IMR-90 (cell line): ENCODE measurements around the gene PIAS4. TPM values are rescaled to one million over a fixed set of nuclear protein-coding genes. Genes with fewer than 3 reads are reported as not detected.

Experiments
- ATAC-seq: fragments of 200-7000 bp; cut with Tn5 transposase; 2 replicates; pipeline ENCODE4 v1.9.1; 2020; ENCODE audit warnings: low read depth, mild to moderate bottlenecking, moderate library complexity
- BruUV-seq: library from RNA; stranded (reverse); fragments of 400-500 nt; replicated peaks from 2 replicates; lab custom pipeline; 2021; lab: Mats Ljungman, UMichigan
- CTCF ChIA-PET: fragments of 300-600 bp; formaldehyde crosslinking; extraction: SDS; loops from one replicate; lab custom pipeline; 2021; ENCODE audit warnings: antibody characterized with exemption; lab: Yijun Ruan, JAX
- POLR2A ChIA-PET: fragments of 300-600 bp; sonication (Branson Sonifier 250); formaldehyde crosslinking; loops from one replicate; lab custom pipeline; 2022; ENCODE audit warnings: antibody characterized with exemption; ENCODE audit not compliant: unreplicated experiment; lab: Charles Lee
- DNase-seq: peaks from one replicate; pipeline ENCODE4 v3.0.0; 2013
- H2AFZ ChIP-seq: replicated peaks from 2 replicates; pipeline ENCODE3; 2013; ENCODE audit warnings: low read length, mild to moderate bottlenecking; ENCODE audit not compliant: poor library complexity
- H2AK5ac ChIP-seq: 2 replicates; pipeline ENCODE4 v1.6.1; 2013; ENCODE audit warnings: low read depth, low read length, inconsistent platforms
- H2AK9ac ChIP-seq: replicated peaks from 2 replicates; pipeline ENCODE3; 2013; ENCODE audit warnings: mild to moderate bottlenecking, low read depth, low read length, moderate library complexity; ENCODE audit not compliant: poor library complexity
- H2BK120ac ChIP-seq: 2 replicates; pipeline ENCODE4 v1.6.1; 2013; ENCODE audit warnings: low read depth, low read length, inconsistent platforms
- H2BK15ac ChIP-seq: 3 replicates; pipeline ENCODE4 v1.6.1; 2013; ENCODE audit warnings: low read depth, low read length, inconsistent platforms
- H2BK20ac ChIP-seq: 2 replicates; pipeline ENCODE4 v1.6.1; 2013; ENCODE audit warnings: low read depth, mild to moderate bottlenecking, inconsistent platforms, low read length, moderate library complexity
- H2BK5ac ChIP-seq: 2 replicates; pipeline ENCODE4 v1.6.1; 2013; ENCODE audit warnings: mild to moderate bottlenecking, low read depth, low read length, inconsistent platforms; ENCODE audit not compliant: poor library complexity, severe bottlenecking
- H3K14ac ChIP-seq: replicated peaks from 2 replicates; pipeline ENCODE4 v1.6.1; 2013; ENCODE audit warnings: low read depth, low read length, inconsistent platforms
- H3K18ac ChIP-seq: 2 replicates; pipeline ENCODE4 v1.6.1; 2013; ENCODE audit warnings: low read depth, low read length, control low read depth
- H3K23ac ChIP-seq: 2 replicates; pipeline ENCODE4 v1.6.1; 2013; ENCODE audit warnings: low read depth, low read length, inconsistent platforms
- H3K27ac ChIP-seq: 2 replicates; pipeline ENCODE4 v1.5.1; 2013; ENCODE audit warnings: mild to moderate bottlenecking, control low read depth, low read length; ENCODE audit not compliant: insufficient read depth
- H3K27me3 ChIP-seq: 2 replicates; pipeline ENCODE4 v1.6.1; 2013; ENCODE audit warnings: low read length; ENCODE audit not compliant: control insufficient read depth, insufficient read depth
- H3K36me3 ChIP-seq: 2 replicates; pipeline ENCODE4 v1.6.1; 2013; ENCODE audit warnings: low read length, mixed read lengths; ENCODE audit not compliant: control insufficient read depth, insufficient read depth
- H3K4ac ChIP-seq: 2 replicates; pipeline ENCODE4 v1.6.1; 2013; ENCODE audit warnings: low read depth, low read length, inconsistent platforms
- H3K4me1 ChIP-seq: 2 replicates; pipeline ENCODE4 v1.6.1; 2013; ENCODE audit warnings: low read length, mixed read lengths; ENCODE audit not compliant: control insufficient read depth, insufficient read depth
- H3K4me2 ChIP-seq: 2 replicates; pipeline ENCODE4 v1.6.1; 2013; ENCODE audit warnings: low read depth, mild to moderate bottlenecking, control low read depth, low read length, moderate library complexity
- H3K4me3 ChIP-seq: 2 replicates; pipeline ENCODE4 v1.5.1; 2013; ENCODE audit warnings: low read depth, mild to moderate bottlenecking, control low read depth, low read length, moderate library complexity; ENCODE audit not compliant: insufficient read depth
- H3K56ac ChIP-seq: 2 replicates; pipeline ENCODE4 v1.6.1; 2013; ENCODE audit warnings: low read length, inconsistent platforms; ENCODE audit not compliant: insufficient read depth; ENCODE audit errors: extremely low read depth
- H3K79me1 ChIP-seq, 2 experiments: 2 replicates each; pipeline ENCODE4 v1.6.1; 2013; ENCODE audit warnings: low read length in 2 of 2, inconsistent platforms in 1 of 2, low read depth in 1 of 2
- H3K9ac ChIP-seq: 2 replicates; pipeline ENCODE4 v1.6.1; 2013; ENCODE audit warnings: low read depth, low read length, control low read depth
- H3K9me1 ChIP-seq: 2 replicates; pipeline ENCODE4 v1.6.1; 2013; ENCODE audit warnings: low read length, inconsistent platforms; ENCODE audit not compliant: insufficient read depth
- H3K9me3 ChIP-seq: 2 replicates; pipeline ENCODE4 v1.6.1; 2013; ENCODE audit warnings: low read length; ENCODE audit not compliant: control insufficient read depth, insufficient read depth
- H4K20me1 ChIP-seq: 2 replicates; pipeline ENCODE4 v1.6.1; 2013; ENCODE audit warnings: low read length, inconsistent platforms; ENCODE audit not compliant: insufficient read depth
- H4K5ac ChIP-seq: 2 replicates; pipeline ENCODE4 v1.6.1; 2013; ENCODE audit warnings: mild to moderate bottlenecking, low read depth, low read length, control low read depth
- H4K8ac ChIP-seq, 2 experiments: 2 replicates each; pipeline ENCODE4 v1.6.1; 2013; ENCODE audit warnings: low read depth in 2 of 2, low read length in 2 of 2, control low read depth in 1 of 2, inconsistent platforms in 1 of 2
- H4K91ac ChIP-seq: 2 replicates; pipeline ENCODE4 v1.6.1; 2013; ENCODE audit warnings: low read depth, low read length, inconsistent platforms; ENCODE audit not compliant: insufficient read depth
- BHLHE40 ChIP-seq: fragments of 150-350 bp; IDR thresholded peaks from 2 replicates; pipeline ENCODE4 v1.6.1; 2016; ENCODE audit warnings: mild to moderate bottlenecking, low read depth, low read length
- CEBPB ChIP-seq: IDR thresholded peaks from 2 replicates; pipeline ENCODE4 v1.6.1; 2012; ENCODE audit warnings: low read depth, low read length, improper control_type of control experiment
- CHD1 ChIP-seq: IDR thresholded peaks from 2 replicates; pipeline ENCODE4 v1.6.1; 2012; ENCODE audit warnings: low read depth, low read length, improper control_type of control experiment
- CTCF ChIP-seq: conservative IDR thresholded peaks from 2 replicates; pipeline ENCODE4 v1.5.1; 2012; ENCODE audit warnings: mild to moderate bottlenecking, low read depth, low read length, improper control_type of control experiment
- FOS ChIP-seq: fragments of 150-350 bp; IDR thresholded peaks from 2 replicates; pipeline ENCODE4 v1.6.1; 2016; ENCODE audit warnings: low read depth, low read length
- MAFK ChIP-seq: IDR thresholded peaks from 2 replicates; pipeline ENCODE4 v1.6.1; 2012; ENCODE audit warnings: low read depth, low read length, improper control_type of control experiment
- MXI1 ChIP-seq: IDR thresholded peaks from 2 replicates; pipeline ENCODE4 v1.6.1; 2012; ENCODE audit warnings: low read depth, mild to moderate bottlenecking, low read length, moderate library complexity, borderline replicate concordance
- NFE2L2 ChIP-seq: fragments of 150-350 bp; IDR thresholded peaks from 2 replicates; pipeline ENCODE4 v1.6.1; 2016; ENCODE audit warnings: low read depth, mild to moderate bottlenecking, low read length
- POLR2A ChIP-seq: IDR thresholded peaks from 2 replicates; pipeline ENCODE4 v1.6.1; 2012; ENCODE audit warnings: mild to moderate bottlenecking, low read depth, low read length
- RAD21 ChIP-seq: IDR thresholded peaks from 2 replicates; pipeline ENCODE4 v1.6.1; 2012; ENCODE audit warnings: low read length, improper control_type of control experiment
- RCOR1 ChIP-seq: IDR thresholded peaks from 2 replicates; pipeline ENCODE4 v1.6.1; 2012; ENCODE audit warnings: mild to moderate bottlenecking, low read length, improper control_type of control experiment; ENCODE audit not compliant: insufficient replicate concordance
- RFX5 ChIP-seq: IDR thresholded peaks from 2 replicates; pipeline ENCODE4 v1.8.0; 2012; ENCODE audit warnings: low read depth, mild to moderate bottlenecking, low read length, moderate library complexity
- SMC3 ChIP-seq: fragments of 150-350 bp; IDR thresholded peaks from 2 replicates; pipeline ENCODE4 v1.6.1; 2016; ENCODE audit warnings: low read depth, mild to moderate bottlenecking, antibody characterized with exemption, low read length, moderate library complexity
- WGBS, 2 experiments: methylation state at CpG; one replicate each; pipeline versions ENCODE4 v1.1.5 to v1.1.7; 2013; ENCODE audit warnings: missing lambda C conversion rate in 2 of 2; ENCODE audit not compliant: insufficient read length in 1 of 2; ENCODE audit errors: extremely low coverage in 2 of 2; 5-methylcytosine and 5-hydroxymethylcytosine counted together
- dilution Hi-C: fragments of 300-500 bp; cut with HindIII; formaldehyde crosslinking; loops from one replicate; pipeline ENCODE4 v1.14.3; 2018; ENCODE audit warnings: low sequenced_read_pairs; ENCODE audit not compliant: unreplicated experiment
- in situ Hi-C: fragments of 300-500 bp; cut with MboI; formaldehyde crosslinking; loops from 3 replicates; pipeline ENCODE4 v1.14.3; 2019; ENCODE audit warnings: low sequenced_read_pairs, inconsistent platforms, mixed read lengths
- intact Hi-C: fragments of 100-400 bp; cut with micrococcal nuclease; formaldehyde crosslinking; loops from 2 replicates; pipeline ENCODE4 v1.10.0; 2022
- polyA plus RNA-seq, 3 experiments: library from polyadenylated mRNA; depleted of rRNA; stranded (reverse); fragments of >200 nt; gene quantifications; 2 replicates each; pipeline ENCODE4 v1.2.3, GENCODE V29; 2012; ENCODE audit warnings: low replicate concordance in 1 of 3
- total RNA-seq: library from RNA; depleted of rRNA; stranded (reverse); fragments of >200 nt; gene quantifications from 2 replicates; pipeline ENCODE4 v1.2.3, GENCODE V29; 2012
- TF ChIP-seq, protein P1 (sequence below): fragments of 150-350 bp; IDR thresholded peaks from 2 replicates; pipeline ENCODE4 v1.6.1; 2017; ENCODE audit warnings: mild to moderate bottlenecking, antibody characterized with exemption, low read length, low read depth

Gene PIAS4
- total and polyA plus RNA-seq, 2 of the 4 experiments (the other 2 are of a cell fraction), result 12.1 to 13.6 TPM

DNA sequence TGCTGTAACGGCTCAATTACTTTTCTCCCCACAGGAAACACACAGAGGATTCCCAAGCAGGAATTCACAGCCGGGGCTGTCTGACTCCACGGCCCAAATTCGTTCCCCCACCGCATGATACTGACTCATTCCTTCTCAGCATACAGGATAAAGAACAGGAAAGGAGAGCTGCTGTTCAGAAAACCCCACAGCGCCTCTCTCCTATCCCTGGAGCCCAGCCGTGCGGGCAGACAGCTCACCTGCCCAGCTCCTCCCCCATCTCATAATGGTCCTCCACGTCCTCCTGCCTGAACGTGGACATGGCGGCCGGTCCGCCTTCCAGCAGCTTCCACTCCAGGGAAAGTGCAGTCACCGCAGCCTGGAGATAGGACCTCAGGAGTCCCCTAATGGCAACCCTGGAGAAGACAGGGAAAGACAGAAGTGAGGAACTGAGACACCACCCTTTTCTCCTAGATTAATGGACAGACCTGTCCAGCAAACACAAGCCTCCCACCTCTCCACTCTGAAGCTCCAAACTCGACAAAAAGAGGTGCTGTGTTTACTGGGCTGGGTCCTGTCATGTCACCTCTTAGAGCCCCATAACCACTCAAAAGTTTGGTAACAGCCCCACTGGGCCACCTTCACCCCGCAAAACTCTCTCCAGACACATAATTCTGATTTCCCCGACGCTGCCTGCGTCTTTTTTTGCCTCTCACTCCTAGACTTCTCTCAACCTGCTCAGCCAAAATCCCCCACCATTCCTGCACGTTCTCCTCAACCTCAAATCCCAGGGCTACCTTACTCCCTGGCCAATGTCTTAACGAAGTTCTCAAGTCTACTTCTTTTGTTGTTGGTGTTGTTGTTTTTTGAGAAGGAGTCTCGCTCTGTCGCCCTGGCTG lies 37.9 kb upstream of the PIAS4 start:
- peaks cover 75% of the 10 kb centered on the region for H4K20me1 ChIP-seq
- H3K14ac ChIP-seq, result peak overlapping the region; percentile 100
- peak overlapping the region; percentile 44 for H2AFZ ChIP-seq
- intact Hi-C loops, result loop anchor here (5.0 kb wide), 1 partner anchor 302 kb away; no protein-coding TSS in a partner anchor
- peak overlapping the region; percentile 97 for H3K56ac ChIP-seq
- H3K79me1 ChIP-seq, result peaks cover 5 to 43% of the 10 kb centered on the region in 2 experiments; a peak in 2 of 4 replicates
- H2BK15ac ChIP-seq, result peak overlapping the region; percentile 98
- H2AK5ac ChIP-seq, result peak overlapping the region; percentile 99
- ChIA-PET CTCF (interaction anchor here (1.1 to 2.2 kb wide), 2 partner anchors 16 to 18 kb away, joined by 5 to 8 read pairs; partner anchors contain the start of gene EEF2), POLR2A (interaction anchor here (0.7 to 1.0 kb wide), 4 partner anchors 13 to 18 kb away, joined by 3 read pairs; partner anchors contain the start of gene EEF2)
- no peaks in the 10 kb centered on the region for H3K27me3 ChIP-seq
- peak overlapping the region; percentile 99 for H3K23ac ChIP-seq
- in situ Hi-C loops, result no loop called here
- WGBS, 2 experiments, result 0% methylated on average over 2 of the region's 23 CpGs; no CpG with 5 or more reads in 1 of the 2 experiments
- peak overlapping the region; percentile 90 for H2BK120ac ChIP-seq
- TSS peak; percentile 96 for BruUV-seq
- peak overlapping the region; percentile 99 for H3K27ac ChIP-seq
- peaks cover 40% of the 10 kb centered on the region for H3K36me3 ChIP-seq
- peak overlapping the region; percentile 98 for H3K4me2 ChIP-seq
- DNase-seq (peak; percentile 82), ATAC-seq (peak; percentile 1)
- no peaks in the 10 kb centered on the region for H3K9me3 ChIP-seq
- H3K9me1 ChIP-seq, result 0 out of 2 replicates have a peak, but pooled peaks cover 16% of the 10 kb centered on the region
- peak overlapping the region; percentile 98 for H3K4ac ChIP-seq
- dilution Hi-C loops, result no loop called here
- H3K18ac ChIP-seq, result peak overlapping the region; percentile 93
- H4K8ac ChIP-seq, result peak overlapping the region; percentile 75 to 84
- H3K4me1 ChIP-seq, result peaks cover 9% of the 10 kb centered on the region
- peak overlapping the region; percentile 100 for H3K9ac ChIP-seq
- peak overlapping the region; percentile 81 for H3K4me3 ChIP-seq
- H2BK20ac ChIP-seq, result peak overlapping the region; percentile 77
- H2BK5ac ChIP-seq, result peak overlapping the region; percentile 98
- peak overlapping the region; percentile 80 for H2AK9ac ChIP-seq
- peak overlapping the region; percentile 98 for H4K91ac ChIP-seq
- peak overlapping the region; percentile 77 for H4K5ac ChIP-seq
- TF ChIP-seq MXI1, result peak; percentile 55; the same call in 1 of the 2 replicates
- peak; percentile 75; the same call in 1 of the 2 replicates for TF ChIP-seq POLR2A
- TF ChIP-seq CEBPB, result no peak
- TF ChIP-seq, protein P1, sequence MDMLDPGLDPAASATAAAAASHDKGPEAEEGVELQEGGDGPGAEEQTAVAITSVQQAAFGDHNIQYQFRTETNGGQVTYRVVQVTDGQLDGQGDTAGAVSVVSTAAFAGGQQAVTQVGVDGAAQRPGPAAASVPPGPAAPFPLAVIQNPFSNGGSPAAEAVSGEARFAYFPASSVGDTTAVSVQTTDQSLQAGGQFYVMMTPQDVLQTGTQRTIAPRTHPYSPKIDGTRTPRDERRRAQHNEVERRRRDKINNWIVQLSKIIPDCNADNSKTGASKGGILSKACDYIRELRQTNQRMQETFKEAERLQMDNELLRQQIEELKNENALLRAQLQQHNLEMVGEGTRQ, result no peak
- TF ChIP-seq CHD1, result peak; percentile 24; the same call in 1 of the 2 replicates
- no peak; the same call in 1 of the 2 replicates for TF ChIP-seq BHLHE40
- TF ChIP-seq RAD21, result no peak
- TF ChIP-seq MAFK, result no peak
- no peak for TF ChIP-seq RFX5
- TF ChIP-seq RCOR1, result no peak
- TF ChIP-seq FOS, result no peak
- TF ChIP-seq SMC3, result no peak
- peak; percentile 35 for TF ChIP-seq CTCF
- TF ChIP-seq NFE2L2, result peak; percentile 19; the same call in 1 of the 2 replicates
